ENCODE measurements around the gene SLC35A1. TPM values are rescaled to one million over a fixed set of nuclear protein-coding genes. Genes with fewer than 3 reads are reported as not detected.
A peak's percentile ranks its signal among the peaks of the same experiment; 100 is the strongest.

The SLC35A1 gene
- total and polyA plus RNA-seq, 2 of the 8 experiments (the other 6 are each of a cell fraction or from before 2014, with no cell fraction given), result 4.7 to 9.2 TPM

DNA sequence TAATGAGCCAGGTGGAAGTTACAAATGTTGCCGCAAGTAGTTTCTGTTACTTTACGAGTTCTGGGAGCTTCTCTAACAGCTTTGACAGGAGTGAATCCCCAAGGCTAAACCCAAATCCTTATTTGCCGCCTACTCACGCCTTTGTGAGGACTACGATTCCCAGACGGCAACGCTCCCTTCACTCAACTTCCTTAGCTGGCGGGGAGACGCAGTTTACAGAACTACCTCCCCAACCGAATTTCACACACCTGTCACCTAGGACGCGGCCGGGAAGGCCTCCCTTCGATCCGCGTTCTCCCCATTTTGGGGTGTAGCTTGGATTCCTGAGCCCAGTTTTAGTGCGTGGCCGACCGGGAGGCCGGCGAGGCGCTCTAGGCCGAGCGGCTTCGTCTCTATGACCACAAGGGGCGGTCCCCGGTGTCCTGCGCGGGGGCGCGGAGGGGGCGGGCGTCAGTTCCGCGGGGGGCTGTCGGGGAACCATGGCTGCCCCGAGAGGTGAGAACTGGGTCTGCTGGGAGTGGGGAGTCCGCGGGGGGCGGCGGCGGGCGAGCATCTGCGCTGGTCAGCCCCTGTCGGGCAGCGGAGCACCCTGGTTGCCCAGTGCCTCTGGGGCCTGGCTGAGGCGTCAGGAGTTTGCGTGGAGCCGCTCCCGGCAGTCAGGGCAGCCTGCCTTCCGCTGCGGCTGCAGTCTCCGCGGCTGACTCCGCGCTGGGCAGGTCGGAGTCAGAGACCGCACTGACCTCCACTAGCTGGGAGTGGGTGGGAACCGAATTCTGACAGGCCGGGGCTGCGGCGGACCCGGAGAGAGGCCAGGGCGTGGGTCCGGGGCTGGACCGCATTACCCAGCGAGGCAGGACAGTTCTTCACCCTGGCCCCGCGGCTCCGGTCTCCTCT lies at the start of gene SLC35A1 (continued):
- TF ChIP-seq MAX (IDR thresholded peaks at IDR 0.05) (0 out of 2 replicates have a peak, but pooled peaks have one; percentile 6), BACH1 (IDR thresholded peaks at IDR 0.05; ENCODE audit: low read length) (peak; percentile 31; the same call in 1 of the 2 replicates), RBBP5 (IDR thresholded peaks at IDR 0.05; ENCODE audit: borderline replicate concordance, low read depth, low read length) (peak; percentile 68; the same call in 1 of the 2 replicates), EGR1 (IDR thresholded peaks at IDR 0.05; ENCODE audit: borderline replicate concordance, low read depth, low read length) (peak; percentile 71), SAP30 (IDR thresholded peaks at IDR 0.05; ENCODE audit: insufficient read depth, insufficient replicate concordance, low read length) (peak; percentile 85), NRF1 (IDR thresholded peaks at IDR 0.05; ENCODE audit: low read depth, low read length) (no peak), POU5F1 (IDR thresholded peaks at IDR 0.05; ENCODE audit: low read depth, low read length) (no peak), MAFK (IDR thresholded peaks at IDR 0.05; ENCODE audit: low read depth, low read length) (no peak), POLR2AphosphoS5 (IDR thresholded peaks at IDR 0.05; ENCODE audit: low read depth, low read length) (no peak)

Data from H1 (cell line).